CD4-positive, alpha-beta T cell treated with Interleukin-17A for 1 hour (primary cell): ENCODE data around the gene OR2V1.
"Not testable (repeated sequence)": the region's sequence is repeated elsewhere in the genome, so short reads cannot be mapped to it uniquely, and the experiment has no call there.

Source experiments
- DNase-seq: peaks from one replicate; pipeline ENCODE4 v3.0.0-alpha.2; 2020

The OR2V1 gene

DNA sequence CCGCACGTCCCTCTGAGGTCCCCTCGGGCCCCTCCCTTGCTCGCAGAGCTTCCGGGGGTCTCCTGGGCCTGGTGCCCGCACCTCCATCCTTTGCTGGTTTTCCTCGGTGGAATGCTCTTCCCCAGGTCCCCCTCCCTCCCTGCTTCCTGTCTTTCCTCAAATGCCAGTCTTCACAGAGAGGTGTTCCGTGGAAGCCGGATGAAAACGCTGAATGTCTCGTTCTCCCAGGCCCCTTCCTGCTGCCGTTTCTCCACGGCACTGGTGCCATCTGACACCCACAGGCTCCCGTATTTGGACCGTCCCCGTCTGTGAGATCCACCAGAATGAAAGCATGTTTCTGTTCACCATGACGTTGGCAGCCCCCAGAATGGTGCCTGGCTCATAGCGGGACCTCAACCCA is 4.1 kb downstream of the OR2V1 start:
- DNase-seq, result no peak

DNA sequence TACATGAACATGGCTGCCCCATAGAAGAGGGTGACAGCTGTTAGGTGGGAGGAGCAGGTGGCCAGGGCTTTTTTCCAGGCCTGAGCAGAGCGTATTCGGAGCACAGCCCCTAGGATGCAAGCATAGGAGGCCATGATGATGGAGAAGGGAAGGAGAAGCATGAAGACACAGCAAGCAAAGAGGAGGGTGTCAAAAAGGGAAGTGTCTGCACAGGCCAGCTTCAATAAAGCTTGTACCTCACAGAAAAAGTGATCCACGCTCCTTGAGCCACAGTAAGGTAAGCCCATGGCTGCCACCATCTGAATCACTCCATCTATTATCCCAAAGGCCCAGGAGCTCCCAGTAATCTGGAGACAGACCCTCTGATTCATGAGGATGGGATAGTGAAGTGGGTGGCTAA is 6.4 kb downstream of the OR2V1 start:
- DNase-seq, result no peak

- no peak for DNase-seq
Measured at GRCh38 chr5:181121675-181122561, 9.1 kb downstream of the OR2V1 start.

DNA sequence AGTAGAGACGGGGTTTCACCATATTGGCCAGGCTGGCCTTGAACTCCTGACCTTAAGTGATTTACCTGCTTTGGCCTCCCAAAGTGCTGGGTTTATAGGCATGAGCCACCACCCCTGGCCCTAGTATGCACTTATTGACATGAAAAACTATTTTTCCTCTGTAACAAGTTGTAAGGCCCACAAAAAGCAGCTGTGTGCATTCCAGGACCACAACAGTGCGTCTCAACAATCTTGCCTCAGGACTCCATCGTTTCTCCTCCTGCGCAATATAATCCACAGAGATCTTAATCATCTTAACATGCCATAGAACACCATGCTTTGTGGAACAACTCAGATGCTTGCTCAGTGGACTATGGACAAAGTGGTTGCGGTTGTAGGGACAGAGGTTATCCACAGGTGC is 10.2 kb downstream of the OR2V1 start:
- no peak for DNase-seq

DNA sequence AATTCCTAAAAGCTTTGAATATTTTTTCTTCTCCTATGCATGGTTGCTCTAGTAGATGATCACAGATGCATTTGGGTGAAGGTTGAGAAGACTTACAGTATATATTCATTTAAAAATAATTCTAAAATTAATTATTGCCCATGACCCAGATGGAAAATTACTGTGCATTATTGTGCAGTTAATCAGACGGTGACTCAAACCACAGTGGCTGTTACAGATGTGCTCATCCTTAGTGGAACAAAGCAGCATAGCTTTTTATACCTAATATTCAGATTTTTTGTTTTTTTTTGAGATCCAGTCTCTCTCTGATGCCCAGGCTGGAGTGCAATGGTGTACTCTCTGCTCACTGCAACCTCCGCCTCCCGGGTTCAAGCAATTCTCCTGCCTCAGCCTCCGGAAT is 10.7 kb downstream of the OR2V1 start:
- DNase-seq, result no peak

DNA sequence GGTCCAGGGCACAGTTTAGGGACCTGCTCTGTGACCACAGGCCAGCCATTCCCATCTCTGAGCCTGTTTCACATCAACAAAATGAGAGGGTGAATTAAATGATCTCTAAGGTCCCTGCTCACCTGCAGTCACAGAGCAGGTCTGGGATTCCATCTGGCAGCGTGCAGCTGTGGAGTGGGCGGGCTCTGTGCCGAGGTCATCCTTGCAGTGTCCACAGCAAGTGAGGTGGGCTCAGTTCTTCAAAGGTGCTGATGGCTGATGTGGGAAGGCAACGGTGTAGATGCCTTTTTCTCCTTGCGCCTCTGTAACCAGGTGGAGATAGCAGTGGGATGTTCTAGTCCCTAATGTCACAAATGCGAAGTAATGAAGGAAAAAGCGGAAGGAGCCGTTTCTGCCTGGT is 11.9 kb downstream of the OR2V1 start:
- DNase-seq, result no peak

GRCh38 chr5:181118369-181118768 is 12.6 kb downstream of the OR2V1 start:
- no peak for DNase-seq

DNA sequence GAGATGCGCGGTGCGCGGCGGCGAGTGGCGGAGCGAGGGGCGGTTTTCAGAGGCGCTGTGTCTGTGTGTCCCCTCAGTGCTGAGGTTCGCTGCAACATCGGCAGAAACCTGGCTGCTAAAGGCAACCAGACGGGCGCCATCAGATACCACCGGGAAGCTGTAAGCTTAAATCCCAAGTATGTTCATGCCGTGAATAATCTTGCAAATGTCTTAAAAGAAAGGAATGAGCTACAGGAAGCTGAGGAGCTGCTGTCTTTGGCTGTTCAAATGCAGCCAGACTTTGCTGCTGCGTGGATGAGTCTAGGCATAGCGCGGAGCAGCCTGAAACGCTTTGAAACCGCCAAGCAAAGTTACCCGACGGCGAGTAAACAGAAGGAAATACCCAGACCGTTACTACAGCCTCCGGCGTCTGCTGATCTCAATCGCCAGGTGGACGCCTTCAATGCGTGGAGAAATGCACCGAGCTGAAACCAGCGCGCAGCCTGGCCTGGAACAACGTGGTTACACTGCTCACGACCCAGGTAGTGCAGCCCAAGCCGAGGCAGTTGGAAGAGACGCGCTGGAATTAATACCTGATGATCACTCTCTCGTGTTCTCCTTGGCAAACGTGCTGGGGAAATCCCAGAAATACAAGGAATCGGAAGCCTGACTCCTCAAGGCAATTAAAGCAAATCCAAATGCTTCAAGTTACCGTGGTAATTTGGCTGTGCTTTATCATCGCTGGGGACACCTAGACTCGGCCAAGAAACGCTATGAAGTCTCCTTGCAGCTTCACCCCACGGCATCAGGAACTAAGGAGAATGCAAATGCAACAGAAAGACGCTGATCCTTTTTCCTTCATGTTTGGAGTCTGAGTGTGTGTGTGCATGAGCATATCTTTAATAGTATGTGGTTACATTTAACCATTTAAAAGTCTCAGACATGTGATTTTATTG is 15.9 kb downstream of the OR2V1 start:
- DNase-seq, result no peak

GRCh38 chr5:181114284-181114843 is 16.6 kb downstream of the OR2V1 start:
- DNase-seq, result no peak

- DNase-seq, result not testable (repeated sequence)
Measured at GRCh38 chr5:181113572-181113971, 17.4 kb downstream of the OR2V1 start.

DNA sequence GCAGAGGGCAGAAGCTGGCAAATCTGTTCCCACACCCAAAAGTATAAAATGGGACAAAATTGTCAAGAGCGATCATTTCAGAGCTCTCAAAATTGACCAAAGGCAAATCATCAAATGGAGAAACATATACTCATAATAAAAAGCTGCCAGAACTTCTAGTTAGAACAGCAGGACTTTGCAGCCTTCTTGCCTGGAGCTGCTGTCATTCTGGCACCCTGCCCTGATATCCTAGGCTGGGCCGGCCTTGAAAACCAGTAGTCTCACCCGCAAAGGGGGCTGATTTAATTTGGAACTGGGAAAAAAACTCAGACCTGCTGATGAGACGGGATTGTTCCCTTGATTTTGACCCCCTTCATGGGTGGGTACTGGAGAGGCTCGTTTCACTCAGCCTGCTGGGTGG is 18.5 kb downstream of the OR2V1 start:
- no peak for DNase-seq

DNA sequence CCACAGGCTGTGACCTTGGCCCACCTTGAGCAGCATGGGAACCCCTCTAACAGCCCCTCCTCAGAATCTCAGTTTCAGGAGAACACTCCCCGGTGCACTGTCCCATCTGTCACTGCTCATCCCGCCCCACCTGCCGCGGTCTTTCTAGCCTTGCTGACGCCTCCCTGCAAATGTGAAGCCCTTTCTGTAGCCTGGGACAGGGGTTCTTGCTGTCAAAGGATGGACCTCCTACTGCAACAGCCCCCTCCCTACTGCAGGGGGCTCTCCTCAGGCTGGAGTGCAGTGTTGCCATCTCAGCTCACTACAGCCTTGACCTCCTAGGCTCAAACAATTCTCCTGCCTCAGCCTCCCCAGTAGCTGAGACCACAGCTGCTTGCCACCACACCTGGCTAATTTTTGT is 20.0 kb downstream of the OR2V1 start:
- no peak for DNase-seq

DNA sequence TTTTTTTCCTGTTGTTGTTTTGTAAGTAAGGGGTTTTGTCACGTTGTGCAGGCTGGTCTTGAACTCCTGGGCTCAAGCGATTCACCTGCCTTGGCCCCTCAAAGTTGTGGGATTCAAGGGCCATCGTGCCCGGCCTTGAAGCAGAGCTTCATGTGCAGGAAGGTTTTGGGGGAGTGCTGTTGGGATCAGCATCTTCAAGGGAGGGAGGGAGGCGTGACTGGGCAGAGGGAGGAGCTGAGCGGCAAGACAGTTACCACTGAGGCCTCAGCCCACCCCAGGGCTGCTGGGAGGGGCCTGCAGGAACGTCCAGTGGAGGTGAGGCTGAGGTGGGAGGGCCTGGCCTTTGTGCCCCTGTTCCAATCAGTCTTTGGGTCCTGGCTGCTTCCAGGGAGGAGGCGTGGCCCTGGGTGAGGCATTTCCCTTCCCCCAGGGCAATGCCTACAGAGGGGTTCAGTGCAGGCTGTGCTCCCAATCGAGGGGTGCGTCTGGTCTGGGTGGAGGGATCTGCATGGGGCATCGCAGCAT is 21.4 kb downstream of the OR2V1 start:
- no peak for DNase-seq

GRCh38 chr5:181108578-181109165 is 22.3 kb downstream of the OR2V1 start:
- DNase-seq, result no peak

- DNase-seq, result no peak
Measured at GRCh38 chr5:181107699-181108098, 23.3 kb downstream of the OR2V1 start.

DNA sequence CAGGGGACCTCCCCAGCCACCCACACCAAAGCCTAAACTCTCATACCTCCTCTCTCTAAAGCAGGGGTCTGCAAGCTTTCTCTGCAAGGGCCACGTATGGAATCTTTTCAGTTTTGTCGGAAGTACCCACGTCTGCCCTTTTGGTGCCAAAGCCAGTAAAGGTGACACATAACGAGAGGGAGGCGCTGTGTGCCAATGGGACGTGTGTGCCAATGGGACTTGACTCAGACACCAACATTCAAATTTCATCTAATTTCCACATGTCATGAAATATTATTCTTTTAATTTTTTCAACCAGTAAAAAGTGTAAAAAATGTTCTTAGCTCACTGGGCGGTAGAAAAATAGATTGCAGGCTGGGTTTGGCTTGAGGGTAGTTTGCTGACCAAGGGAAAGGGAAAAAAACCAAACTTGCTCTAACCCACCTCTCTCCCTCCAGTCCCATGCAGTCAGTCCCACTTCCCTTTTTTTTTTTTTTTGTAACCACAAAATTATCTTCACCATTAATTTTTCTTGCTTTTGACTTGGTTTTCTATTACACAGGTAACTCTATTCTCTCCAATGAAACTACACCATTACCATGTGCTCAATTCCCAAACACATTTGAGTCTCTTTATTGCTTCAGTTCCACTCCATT is 25.5 kb downstream of the OR2V1 start:
- no peak for DNase-seq

DNA sequence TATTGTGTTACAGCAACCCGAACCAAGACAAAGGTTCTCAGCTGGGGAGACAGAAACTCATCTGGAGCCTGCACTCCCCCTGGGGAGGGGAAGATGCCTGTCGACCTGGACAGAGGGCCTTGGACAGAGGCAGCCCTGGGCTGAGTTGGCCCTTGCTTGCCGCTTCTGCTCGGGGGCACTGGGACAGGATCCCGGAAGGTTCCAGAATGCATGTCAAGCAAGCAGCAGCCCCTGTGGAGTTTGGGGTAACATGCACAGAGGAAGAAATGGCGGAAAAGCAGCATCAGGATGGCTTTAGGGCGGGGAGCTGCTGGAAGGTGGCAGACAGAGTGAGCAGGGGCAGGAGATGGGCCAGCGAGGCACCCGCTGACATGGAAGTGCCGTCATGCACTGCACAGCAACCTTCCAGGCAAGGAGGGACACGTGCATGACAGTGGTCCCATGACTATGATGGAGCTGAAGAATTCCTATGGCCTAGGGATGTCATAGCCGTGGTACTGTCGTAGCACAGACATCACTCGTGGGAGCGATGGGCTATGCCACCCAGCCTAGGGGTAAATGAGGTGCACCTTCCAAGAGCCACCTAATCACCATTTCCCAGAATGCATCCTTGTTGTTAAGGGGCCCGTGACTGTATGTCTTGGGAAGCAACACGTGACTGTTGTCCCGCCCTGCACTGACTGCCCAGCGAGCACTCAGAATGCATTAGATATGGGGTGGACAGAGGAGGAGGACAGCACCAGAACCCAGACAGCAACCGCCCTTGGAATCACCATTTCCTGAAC is 26.2 kb downstream of the OR2V1 start:
- DNase-seq, result not testable (repeated sequence)

DNA sequence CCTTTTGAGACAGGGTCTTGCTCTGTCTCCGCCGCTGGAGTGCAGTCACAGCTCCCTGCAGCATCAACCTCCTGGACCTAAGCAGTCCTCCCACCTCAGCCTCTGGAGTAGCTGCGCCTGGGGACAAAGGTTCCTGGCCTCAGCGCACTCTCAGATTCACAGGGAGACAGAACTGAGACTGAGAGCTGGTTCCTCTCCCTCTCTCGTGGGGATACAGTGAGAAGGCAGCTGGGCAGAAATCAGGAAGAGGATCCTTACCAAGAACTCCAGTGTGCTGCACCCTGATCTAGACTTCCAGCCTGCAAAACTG is 26.8 kb downstream of the OR2V1 start:
- DNase-seq, result not testable (repeated sequence)

GRCh38 chr5:181101930-181102674 is 28.9 kb downstream of the OR2V1 start:
- not testable (repeated sequence) for DNase-seq

GRCh38 chr5:181101030-181101641 is 29.8 kb downstream of the OR2V1 start:
- not testable (repeated sequence) for DNase-seq
